ENCODE measurements around the gene SLC2A6.

GRCh38 chr9:133445293-133445969 is 33.5 kb downstream of the SLC2A6 start:
- TF ChIP-seq CTCF (conservative IDR thresholded peaks at IDR 0.05; ENCODE audit: low read length) (no peak), EZH2phosphoT487 (IDR thresholded peaks at IDR 0.05; ENCODE audit: borderline replicate concordance) (no peak)
